HL-60 (cell line): ENCODE data around the gene CHMP5.

ENCODE experiments used
- DNase-seq, 2 experiments: peaks; one replicate each; pipeline ENCODE4 v3.0.0-alpha.2; 2010 to 2020; ENCODE audit warnings: low read depth in 1 of 2, low spot score in 1 of 2
- H3K27ac ChIP-seq: fragments of 250-450 bp; sonication (Bioruptor Pico); replicated peaks from 2 replicates; pipeline ENCODE4 v1.5.1; 2020; ENCODE audit warnings: mild to moderate bottlenecking, moderate library complexity
- H3K27me3 ChIP-seq: fragments of 250-450 bp; sonication (Bioruptor Pico); 2 replicates; pipeline ENCODE4 v1.5.1; 2021; ENCODE audit warnings: mild to moderate bottlenecking, moderate library complexity; ENCODE audit not compliant: insufficient read depth, poor library complexity, severe bottlenecking
- H3K4me3 ChIP-seq: replicated peaks from 2 replicates; pipeline ENCODE4 v1.5.1; 2011; ENCODE audit warnings: mild to moderate bottlenecking, control low read depth, low read length; ENCODE audit not compliant: insufficient read depth
- CTCF ChIP-seq: IDR thresholded peaks from one replicate; pipeline ENCODE4 v1.5.1; 2011; ENCODE audit warnings: low read length, control low read depth, inconsistent platforms; ENCODE audit not compliant: insufficient read depth
- GABPA ChIP-seq: IDR thresholded peaks from 2 replicates; pipeline ENCODE4 v1.6.1; 2012; ENCODE audit warnings: low read depth
- POLR2AphosphoS5 ChIP-seq: IDR thresholded peaks from 2 replicates; pipeline ENCODE4 v1.6.1; 2012; ENCODE audit warnings: low read depth
- REST ChIP-seq: IDR thresholded peaks from 2 replicates; pipeline ENCODE4 v1.6.1; 2012; ENCODE audit warnings: low read depth; ENCODE audit not compliant: insufficient replicate concordance
- SPI1 ChIP-seq: IDR thresholded peaks from 2 replicates; pipeline ENCODE4 v1.6.1; 2012; ENCODE audit warnings: low read depth, mild to moderate bottlenecking, borderline replicate concordance

The CHMP5 gene

DNA sequence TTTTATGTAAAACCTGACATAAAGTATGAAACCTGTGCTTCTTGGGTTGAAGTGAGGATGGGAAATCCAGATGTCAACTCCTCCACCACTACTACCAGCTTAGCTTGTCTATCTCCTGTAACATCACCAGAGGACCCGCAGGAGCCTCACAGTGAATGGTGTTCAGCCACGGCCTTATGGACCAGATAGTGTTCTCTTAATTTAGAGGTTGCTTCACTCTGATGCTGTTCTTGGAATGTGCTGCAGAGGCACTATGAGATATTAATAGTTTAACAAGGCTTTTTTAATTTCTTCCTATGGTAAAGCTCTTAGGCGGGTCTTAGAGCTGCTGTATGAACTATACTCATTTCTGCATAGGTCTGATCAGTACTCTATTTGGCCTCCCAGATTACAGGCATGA is 53.4 kb downstream of the CHMP5 start:
- Histone ChIP-seq H3K27ac (peak overlapping the region; percentile 57), H3K27me3 (no peaks in the 10 kb centered on the region), H3K4me3 (no peak overlapping the region)
- DNase-seq = no peak
- TF ChIP-seq POLR2AphosphoS5 = no peak
- TF ChIP-seq CTCF = no peak
- TF ChIP-seq GABPA = no peak
- no peak for TF ChIP-seq REST
- TF ChIP-seq SPI1 = no peak

- peak in 1 of 2 experiments; percentile 44 for DNase-seq
- TF ChIP-seq GABPA (no peak), REST (no peak), SPI1 (no peak), CTCF (no peak), POLR2AphosphoS5 (no peak)
- Histone ChIP-seq H3K27ac (peak overlapping the region; percentile 57), H3K27me3 (no peaks in the 10 kb centered on the region), H3K4me3 (no peak overlapping the region)
Observed at GRCh38 chr9:33318781-33319180, 53.9 kb downstream of the CHMP5 start.

DNA sequence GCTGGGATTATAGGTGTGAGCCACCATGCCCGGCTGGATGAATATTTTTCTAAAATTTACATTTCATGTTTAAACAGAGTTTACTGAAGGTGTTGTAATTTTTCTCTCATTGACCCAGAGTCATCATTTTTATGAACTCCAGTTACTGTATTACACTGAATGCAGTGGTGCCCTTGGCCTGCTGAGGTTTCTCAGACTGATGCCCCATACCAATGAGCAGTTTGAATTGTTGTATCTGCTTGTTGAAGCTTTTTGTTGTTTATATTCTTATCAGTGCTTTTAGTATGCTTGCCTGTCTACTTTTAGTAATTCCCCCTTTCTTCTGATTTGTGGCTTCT is 55.4 kb downstream of the CHMP5 start:
- Histone ChIP-seq H3K27me3 (no peaks in the 10 kb centered on the region), H3K27ac (peak overlapping the region; percentile 5; the same call in 1 of the 2 replicates), H3K4me3 (no peak overlapping the region)
- DNase-seq = no peak
- TF ChIP-seq SPI1 (no peak), REST (no peak), POLR2AphosphoS5 (no peak), CTCF (no peak), GABPA (no peak)
